ENCODE data around the gene CENPA.

GRCh38 chr2:26786207-26787028 is 562 bp downstream of the CENPA start:
- no peak for TF ChIP-seq YY1 (IDR thresholded peaks at IDR 0.05; ENCODE audit: low read depth)
- no peak for TF ChIP-seq REST (IDR thresholded peaks at IDR 0.05; ENCODE audit: low read depth)
- TF ChIP-seq TEAD4 (IDR thresholded peaks at IDR 0.05) = no peak
- TF ChIP-seq CEBPB (IDR thresholded peaks at IDR 0.05) = no peak
- TF ChIP-seq TAF1 (IDR thresholded peaks at IDR 0.05; ENCODE audit: low read depth) = no peak; the same call in 1 of the 2 replicates
- no peak for TF ChIP-seq EP300 (IDR thresholded peaks at IDR 0.05; ENCODE audit: borderline replicate concordance)
- TF ChIP-seq ZBTB7A (IDR thresholded peaks at IDR 0.05; ENCODE audit: low read depth) = peak; percentile 37; the same call in 1 of the 2 replicates
- TF ChIP-seq CREB1 (IDR thresholded peaks at IDR 0.05; ENCODE audit: low read depth) = no peak
- TF ChIP-seq, protein P1, sequence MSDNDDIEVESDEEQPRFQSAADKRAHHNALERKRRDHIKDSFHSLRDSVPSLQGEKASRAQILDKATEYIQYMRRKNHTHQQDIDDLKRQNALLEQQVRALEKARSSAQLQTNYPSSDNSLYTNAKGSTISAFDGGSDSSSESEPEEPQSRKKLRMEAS (IDR thresholded peaks at IDR 0.05) = 0 out of 2 replicates have a peak, but pooled peaks have one; percentile 24
- no peak for TF ChIP-seq RAD21 (IDR thresholded peaks at IDR 0.05; ENCODE audit: low read depth)
